ENCODE results near the gene CCDC88C.

Gene CCDC88C

DNA sequence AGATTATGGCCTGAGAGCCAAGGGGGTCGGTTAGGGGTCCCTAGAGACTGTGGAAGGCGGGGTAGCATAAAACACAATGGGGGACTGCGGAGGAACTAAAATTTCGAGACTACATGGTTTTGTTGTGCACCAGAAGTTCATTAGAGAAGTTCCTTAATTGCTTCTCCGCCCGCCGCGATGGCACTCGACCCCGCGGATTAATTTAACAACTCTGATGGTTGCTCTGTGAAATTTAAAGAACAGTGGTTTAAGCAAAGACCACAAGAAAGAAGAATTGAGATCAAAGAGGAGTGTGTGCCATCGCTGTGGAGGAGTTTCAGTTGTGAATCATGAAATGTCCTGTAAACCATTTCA, 1.4 kb upstream of the CCDC88C start:
- Histone ChIP-seq H3K27ac (no peak overlapping the region), H3K9me3 (no peaks in the 10 kb centered on the region), H3K4me1 (peaks cover 0 to 27% (median 19%) of the 10 kb centered on the region in 4 donors), H3K36me3 (no peaks in the 10 kb centered on the region), H3K4me3 (peak overlapping the region; percentile 41 to 51), H3K27me3 (peaks cover 0 to 25% of the 10 kb centered on the region in 2 donors)
- no peak for DNase-seq
- TF ChIP-seq, protein P1, sequence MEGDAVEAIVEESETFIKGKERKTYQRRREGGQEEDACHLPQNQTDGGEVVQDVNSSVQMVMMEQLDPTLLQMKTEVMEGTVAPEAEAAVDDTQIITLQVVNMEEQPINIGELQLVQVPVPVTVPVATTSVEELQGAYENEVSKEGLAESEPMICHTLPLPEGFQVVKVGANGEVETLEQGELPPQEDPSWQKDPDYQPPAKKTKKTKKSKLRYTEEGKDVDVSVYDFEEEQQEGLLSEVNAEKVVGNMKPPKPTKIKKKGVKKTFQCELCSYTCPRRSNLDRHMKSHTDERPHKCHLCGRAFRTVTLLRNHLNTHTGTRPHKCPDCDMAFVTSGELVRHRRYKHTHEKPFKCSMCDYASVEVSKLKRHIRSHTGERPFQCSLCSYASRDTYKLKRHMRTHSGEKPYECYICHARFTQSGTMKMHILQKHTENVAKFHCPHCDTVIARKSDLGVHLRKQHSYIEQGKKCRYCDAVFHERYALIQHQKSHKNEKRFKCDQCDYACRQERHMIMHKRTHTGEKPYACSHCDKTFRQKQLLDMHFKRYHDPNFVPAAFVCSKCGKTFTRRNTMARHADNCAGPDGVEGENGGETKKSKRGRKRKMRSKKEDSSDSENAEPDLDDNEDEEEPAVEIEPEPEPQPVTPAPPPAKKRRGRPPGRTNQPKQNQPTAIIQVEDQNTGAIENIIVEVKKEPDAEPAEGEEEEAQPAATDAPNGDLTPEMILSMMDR (IDR thresholded peaks at IDR 0.05), result no peak
- intact Hi-C loops (cut with DNase I; ENCODE audit: low total_unique reads), result loop anchor here (5.0 kb wide), 1 partner anchor 97 kb away; no protein-coding TSS in a partner anchor

DNA sequence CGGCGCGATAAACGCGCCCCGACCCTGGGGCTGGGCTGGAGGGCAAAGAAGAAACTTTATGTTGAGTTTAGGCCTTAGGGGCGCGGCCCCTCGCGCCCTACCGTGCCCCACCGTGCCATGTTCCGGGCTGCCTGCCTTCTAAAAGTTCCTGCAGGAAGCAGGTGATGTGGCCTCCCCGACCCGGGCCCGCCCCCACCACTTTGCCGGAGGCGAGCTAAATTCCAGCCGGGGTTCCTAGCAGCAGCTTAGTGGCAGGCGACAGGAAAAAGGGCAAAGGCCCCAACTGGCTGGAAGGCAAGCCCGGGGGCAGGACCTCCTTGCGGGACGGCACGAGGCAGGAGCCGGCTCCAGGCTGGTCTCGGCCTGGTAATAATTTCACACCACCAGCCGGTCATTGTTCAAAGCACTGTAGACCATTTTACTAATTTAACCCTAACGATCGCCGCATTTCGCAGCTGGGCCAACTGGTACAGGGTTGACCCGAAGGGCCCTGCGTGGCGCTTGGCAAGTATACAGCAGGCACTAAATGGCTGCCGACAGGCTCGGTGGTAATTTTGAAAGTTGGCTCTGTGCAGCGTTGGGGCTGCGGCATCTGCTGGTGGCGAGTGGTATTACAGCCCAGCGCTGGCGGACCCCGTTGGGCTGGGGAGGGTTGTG, 895 bp upstream of the CCDC88C start:
- Histone ChIP-seq H3K36me3 (no peaks in the 10 kb centered on the region), H3K27ac (no peak overlapping the region), H3K9me3 (no peaks in the 10 kb centered on the region), H3K4me1 (peaks cover 0 to 27% (median 19%) of the 10 kb centered on the region in 4 donors), H3K27me3 (peaks cover 0 to 25% of the 10 kb centered on the region in 2 donors), H3K4me3 (peak overlapping the region; percentile 41 to 51)
- intact Hi-C loops (cut with DNase I; ENCODE audit: low total_unique reads), result loop anchor here (5.0 kb wide), 1 partner anchor 96 kb away; no protein-coding TSS in a partner anchor
- peak in 1 of 2 donors; percentile 47 for DNase-seq
- TF ChIP-seq, protein P1 (IDR thresholded peaks at IDR 0.05), result peak; percentile 91 to 92

DNA sequence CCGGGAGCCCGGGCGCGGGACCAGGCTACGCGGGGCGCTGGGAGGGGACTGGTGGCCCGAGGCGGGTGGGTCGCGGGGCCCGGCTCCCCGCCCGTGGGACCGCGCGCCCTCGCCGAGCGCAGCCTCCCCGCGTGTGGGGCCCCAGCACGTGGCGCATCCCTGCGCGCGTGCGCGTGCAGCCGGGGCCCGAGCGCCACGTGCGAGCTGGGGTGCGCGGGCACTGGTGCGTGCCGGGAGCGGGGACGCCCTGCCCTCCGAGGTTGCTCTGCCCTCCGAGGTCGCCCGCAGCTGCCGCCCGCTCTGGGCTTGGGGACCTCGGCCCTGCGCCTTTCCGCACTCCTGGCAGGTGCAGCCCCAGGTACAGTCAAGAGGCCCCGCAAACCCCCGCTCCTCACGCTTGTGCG, 365 bp upstream of the CCDC88C start:
- no peak overlapping the region for H3K27ac ChIP-seq
- peaks cover 0 to 27% (median 19%) of the 10 kb centered on the region in 4 donors for H3K4me1 ChIP-seq
- no peaks in the 10 kb centered on the region for H3K36me3 ChIP-seq
- intact Hi-C loops (cut with DNase I; ENCODE audit: low total_unique reads), result loop anchor here (5.0 kb wide), 1 partner anchor 96 kb away; no protein-coding TSS in a partner anchor
- peak overlapping the region; percentile 41 to 51 for H3K4me3 ChIP-seq
- no peak for DNase-seq
- H3K27me3 ChIP-seq, result peaks cover 0 to 25% of the 10 kb centered on the region in 2 donors
- TF ChIP-seq, protein P1 (IDR thresholded peaks at IDR 0.05), result no peak
- H3K9me3 ChIP-seq, result no peaks in the 10 kb centered on the region

DNA sequence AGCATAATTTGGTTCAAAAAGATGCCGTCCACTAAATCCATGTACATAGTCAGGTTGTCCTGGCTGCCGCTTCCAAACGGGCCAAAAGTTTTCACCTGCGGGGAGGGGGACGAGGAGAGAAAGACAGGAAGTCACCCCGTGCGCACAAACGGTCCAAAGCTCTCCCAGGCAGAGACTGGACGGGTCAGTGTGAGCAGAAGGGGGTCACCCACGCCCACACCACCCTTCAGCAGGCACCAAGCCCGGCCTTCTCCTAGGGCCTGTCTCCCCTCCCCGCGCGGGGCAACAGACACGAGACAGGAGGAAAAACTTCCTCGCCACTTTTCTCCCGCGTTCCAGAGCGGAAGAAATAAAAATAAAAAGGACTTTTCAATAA, 888 bp downstream of the CCDC88C start:
- TF ChIP-seq, protein P1 (IDR thresholded peaks at IDR 0.05), result no peak
- Histone ChIP-seq H3K27ac (no peak overlapping the region), H3K27me3 (peaks cover 0 to 25% of the 10 kb centered on the region in 2 donors), H3K4me1 (peaks cover 0 to 27% (median 19%) of the 10 kb centered on the region in 4 donors), H3K9me3 (no peaks in the 10 kb centered on the region), H3K4me3 (peak overlapping the region; percentile 41 to 51), H3K36me3 (no peaks in the 10 kb centered on the region)
- DNase-seq, result no peak
- intact Hi-C loops (cut with DNase I; ENCODE audit: low total_unique reads), result loop anchor here (5.0 kb wide), 1 partner anchor 94 kb away; no protein-coding TSS in a partner anchor

DNA sequence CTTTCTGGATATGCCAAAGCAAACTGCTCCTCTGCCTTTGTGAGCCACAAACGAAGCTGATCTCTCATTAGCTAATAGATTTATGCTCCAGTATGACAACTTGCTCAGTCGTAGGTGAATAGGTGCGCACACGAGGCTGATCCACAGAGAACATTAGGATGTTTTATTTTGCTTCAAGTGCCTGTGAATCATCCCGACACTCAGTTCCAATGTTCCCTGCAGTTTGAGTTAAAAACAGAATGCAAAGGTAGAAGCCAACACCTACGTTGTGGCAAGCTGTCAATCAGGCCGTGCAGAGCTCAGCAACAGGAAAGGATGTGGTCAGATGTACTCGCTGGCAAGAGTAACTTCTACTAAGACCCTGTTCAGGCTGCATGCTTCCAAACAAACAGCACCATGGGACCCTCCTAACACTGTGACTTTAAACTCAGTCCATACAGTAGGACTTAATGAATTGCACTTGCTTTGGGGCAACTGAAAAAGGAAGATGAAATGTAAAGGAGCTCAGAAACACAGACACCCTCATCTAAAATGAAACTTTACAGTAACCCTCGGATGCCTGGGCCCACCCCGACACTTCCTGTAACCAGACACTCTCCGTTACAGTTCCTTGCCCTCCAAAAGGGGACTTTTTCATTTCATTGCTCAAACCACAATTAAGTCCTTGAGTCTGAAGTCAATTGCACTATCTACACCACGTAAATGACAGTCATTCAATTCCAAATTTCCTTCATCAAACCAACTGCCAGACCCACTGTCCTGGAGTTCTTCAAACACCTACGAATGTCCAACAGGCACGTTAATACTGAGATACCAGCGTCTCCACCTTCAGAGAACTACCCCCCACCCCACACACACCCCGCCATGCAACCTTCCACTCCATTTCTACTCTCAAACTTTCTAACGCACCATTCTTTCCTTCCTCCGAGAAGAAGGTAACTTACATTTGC, 1.6 kb downstream of the CCDC88C start:
- intact Hi-C loops (cut with DNase I; ENCODE audit: low total_unique reads), result loop anchor here (5.0 kb wide), 1 partner anchor 94 kb away; no protein-coding TSS in a partner anchor
- DNase-seq, result no peak
- H3K4me1 ChIP-seq, result peaks cover 0 to 27% (median 19%) of the 10 kb centered on the region in 4 donors

More for the DNA sequence above, 1.6 kb downstream of the CCDC88C start:
- TF ChIP-seq, protein P1 (IDR thresholded peaks at IDR 0.05), result no peak
- Histone ChIP-seq H3K36me3 (no peaks in the 10 kb centered on the region), H3K27ac (no peak overlapping the region), H3K9me3 (no peaks in the 10 kb centered on the region), H3K27me3 (peaks cover 0 to 25% of the 10 kb centered on the region in 2 donors), H3K4me3 (peak overlapping the region; percentile 41 to 51)

Data from tibial artery (tissue), 4 donors.